NCI-H1436 (cell line): ENCODE data around the gene SEC61A1.

Experiments
- DNase-seq: peaks from one replicate; lab custom pipeline; 2025; lab: John Stamatoyannopoulos, UW

SEC61A1 gene

DNA sequence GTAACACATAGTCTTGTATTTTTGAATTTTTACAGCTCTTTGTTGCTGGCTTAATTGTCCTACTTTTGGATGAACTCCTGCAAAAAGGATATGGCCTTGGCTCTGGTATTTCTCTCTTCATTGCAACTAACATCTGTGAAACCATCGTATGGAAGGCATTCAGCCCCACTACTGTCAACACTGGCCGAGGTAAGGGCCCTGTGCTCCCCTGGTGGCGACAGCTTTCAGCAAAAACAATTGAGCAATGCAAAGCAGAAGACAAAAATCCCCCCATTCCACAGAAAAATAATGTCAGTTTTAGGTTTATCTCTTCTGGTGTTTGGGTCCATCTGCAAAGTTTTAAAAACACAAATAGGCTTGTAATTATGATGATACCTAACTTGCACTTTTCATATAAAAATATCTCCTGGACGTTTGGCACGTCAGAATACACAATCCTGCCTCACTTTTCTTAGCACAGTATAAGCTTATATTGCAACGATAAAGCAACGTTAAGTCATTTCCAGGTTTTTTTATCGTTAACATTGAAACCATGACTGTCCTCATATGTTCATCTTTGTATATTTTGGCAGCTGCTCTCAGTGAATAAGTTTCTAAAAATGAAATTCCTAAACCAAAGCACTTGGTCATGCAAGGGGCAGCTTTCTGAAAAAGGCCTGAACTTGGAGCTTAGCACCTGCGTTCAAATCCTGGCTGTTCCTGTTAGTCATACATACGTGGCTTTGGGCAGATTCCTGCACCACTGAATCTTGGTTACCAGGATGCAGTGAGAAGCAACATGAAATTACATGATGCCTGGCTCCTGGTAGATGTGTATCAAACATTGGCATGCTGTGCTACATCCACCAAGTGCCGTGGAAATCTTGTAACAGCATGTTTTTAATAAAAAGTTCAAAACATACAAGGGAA lies 8.5 kb downstream of the SEC61A1 start:
- no peak for DNase-seq

DNA sequence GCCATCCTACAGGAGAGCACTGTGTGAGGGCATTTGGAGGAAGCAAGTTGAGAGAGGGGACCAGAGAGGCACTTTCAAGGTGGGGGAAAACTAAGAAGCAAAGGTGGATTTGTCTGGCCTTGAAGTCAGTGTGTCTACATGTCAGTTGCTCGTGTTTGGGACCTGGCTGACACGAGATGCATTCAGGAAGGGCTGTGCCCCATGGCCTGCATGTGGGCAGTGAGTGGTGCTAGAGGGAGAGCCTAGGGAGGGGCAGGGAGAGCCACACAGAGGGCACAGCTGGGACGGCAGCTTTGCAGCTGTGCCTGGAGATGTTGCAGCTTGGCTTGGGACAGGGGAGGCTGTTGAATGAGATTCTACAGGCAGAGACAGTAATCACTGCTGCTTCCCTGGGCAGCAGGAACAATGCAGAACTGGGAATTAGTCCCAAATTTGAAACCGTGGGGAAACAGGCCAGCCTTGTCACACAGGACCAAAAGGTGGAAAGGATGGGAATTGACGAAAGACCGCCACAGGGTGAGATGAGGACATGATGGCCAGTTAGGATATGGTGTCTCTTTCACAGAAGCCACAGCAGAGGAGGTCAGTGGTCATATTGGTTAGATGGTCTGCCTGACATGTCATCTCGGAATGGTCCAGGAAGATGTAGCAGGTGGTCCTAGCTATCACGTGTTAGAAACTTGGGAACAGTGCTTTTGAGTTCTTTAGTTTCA lies 10.0 kb downstream of the SEC61A1 start:
- no peak for DNase-seq

GRCh38 chr3:128063865-128064264 lies 11.6 kb downstream of the SEC61A1 start:
- DNase-seq, result no peak

DNA sequence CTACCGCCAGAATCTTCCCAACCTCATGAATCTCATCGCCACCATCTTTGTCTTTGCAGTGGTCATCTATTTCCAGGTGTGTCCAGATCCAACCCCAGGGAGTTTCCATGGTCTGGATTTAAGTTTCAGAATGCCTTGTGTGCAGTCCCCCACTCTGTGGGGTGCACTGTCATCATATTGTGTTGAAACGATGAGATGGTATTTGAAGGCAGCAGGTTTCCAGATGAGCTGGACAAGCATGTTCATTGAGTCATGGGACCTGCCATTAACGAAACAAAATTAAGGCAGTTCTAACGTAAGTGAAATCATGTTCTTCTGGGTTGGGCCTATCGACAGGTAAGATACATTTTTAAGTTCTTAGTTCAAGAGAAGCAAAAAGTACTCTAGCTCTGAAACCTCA lies 12.7 kb downstream of the SEC61A1 start:
- DNase-seq, result no peak

- DNase-seq, result no peak
Measured at GRCh38 chr3:128066114-128066513, 13.9 kb downstream of the SEC61A1 start.

- no peak for DNase-seq
Measured at GRCh38 chr3:128066676-128067075, 14.4 kb downstream of the SEC61A1 start.

GRCh38 chr3:128067489-128067888 lies 15.3 kb downstream of the SEC61A1 start:
- no peak for DNase-seq

GRCh38 chr3:128068156-128068620 lies 16.0 kb downstream of the SEC61A1 start:
- DNase-seq, result peak; percentile 53

- no peak for DNase-seq
Measured at GRCh38 chr3:128069271-128069670, 17.0 kb downstream of the SEC61A1 start.

DNA sequence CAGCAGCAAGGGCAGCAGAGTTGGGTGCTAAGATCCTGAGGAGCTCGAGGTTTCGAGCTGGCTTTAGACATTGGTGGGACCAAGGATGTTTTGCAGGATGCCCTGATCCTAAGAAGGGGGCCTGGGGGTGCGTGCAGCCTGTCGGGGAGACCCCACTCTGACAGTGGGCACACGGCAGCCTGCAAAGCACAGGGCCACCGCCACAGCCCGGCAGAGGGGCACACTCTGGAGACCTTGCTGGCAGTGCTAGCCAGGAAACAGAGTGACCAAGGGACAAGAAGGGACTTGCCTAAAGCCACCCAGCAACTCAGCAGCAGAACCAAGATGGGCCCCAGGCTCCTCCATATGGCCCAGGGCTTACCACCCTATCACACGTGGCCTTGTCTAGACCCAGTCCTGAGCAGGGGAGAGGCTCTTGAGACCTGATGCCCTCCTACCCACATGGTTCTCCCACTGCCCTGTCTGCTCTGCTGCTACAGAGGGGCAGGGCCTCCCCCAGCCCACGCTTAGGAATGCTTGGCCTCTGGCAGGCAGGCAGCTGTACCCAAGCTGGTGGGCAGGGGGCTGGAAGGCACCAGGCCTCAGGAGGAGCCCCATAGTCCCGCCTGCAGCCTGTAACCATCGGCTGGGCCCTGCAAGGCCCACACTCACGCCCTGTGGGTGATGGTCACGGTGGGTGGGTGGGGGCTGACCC lies 18.8 kb downstream of the SEC61A1 start:
- DNase-seq, result no peak

- no peak for DNase-seq
Measured at GRCh38 chr3:128071771-128072453, 19.7 kb downstream of the SEC61A1 start.

DNA sequence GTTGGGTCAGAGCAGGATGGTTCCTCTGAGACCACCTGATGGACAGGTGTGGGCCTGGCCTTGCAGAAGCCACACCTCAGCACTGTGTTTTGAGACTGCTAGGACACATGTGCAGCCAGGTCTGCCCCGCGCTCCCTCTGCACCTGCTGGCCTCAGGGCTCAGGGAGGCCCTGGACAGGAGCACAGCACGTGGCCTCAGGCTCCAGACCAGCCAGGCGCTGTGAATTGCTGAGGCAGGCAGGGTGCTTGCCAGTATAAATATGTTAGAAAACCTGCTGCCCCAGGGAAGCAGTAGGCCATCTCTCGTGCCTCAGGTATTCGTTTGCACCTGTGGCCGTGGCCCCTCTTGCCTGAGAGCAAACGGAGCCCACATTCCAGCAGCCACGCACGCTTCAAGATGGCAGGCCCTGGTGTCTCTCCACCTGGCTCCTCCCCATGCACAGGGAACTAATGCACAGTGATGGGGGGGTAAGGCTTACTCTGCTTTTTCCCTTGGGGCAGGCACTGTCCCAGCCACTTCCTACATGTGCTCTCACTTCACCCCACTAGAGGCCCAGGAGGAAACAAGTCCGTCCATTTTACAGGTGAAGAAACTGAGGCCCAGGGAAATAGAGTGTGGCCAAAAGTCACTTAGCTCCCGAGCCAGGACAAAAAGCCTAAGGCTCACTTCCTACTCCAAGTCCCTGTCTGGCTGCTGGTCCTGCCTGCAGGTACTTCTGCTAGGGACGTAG lies 20.4 kb downstream of the SEC61A1 start:
- no peak for DNase-seq

GRCh38 chr3:128073185-128073725 lies 21.0 kb downstream of the SEC61A1 start:
- DNase-seq, result no peak

- no peak for DNase-seq
Measured at GRCh38 chr3:128073807-128074206, 21.6 kb downstream of the SEC61A1 start.

DNA sequence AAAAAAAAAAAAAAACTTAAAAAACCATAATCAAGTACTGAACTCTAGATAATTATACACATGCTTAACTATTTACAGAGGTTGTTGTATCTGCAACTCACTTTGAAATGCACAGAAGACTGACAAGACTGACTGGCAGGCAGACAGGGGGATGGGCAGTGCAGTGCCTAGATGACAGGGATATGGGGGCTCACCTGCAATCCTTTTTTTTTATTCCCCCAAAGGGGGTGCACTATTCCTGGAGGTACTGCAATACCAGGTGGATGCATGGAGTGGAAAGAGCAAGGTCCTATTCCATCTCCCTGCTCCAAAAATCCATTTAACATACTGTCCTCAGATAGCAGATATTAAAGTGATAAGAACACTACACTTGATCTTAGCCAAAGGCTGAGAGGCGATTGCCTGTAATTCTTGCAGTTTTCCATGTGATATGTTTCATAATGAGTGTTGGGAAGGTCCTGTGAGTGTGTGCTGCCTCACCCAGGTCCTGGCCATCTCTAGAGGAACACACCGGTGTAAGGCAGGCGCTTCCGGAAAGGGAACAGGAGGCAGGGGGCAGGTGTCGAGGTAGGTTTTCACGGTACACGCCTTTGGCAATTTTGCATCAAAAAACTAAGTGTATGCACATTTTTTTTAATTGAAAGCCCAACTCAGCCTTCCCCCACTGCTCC lies 22.7 kb downstream of the SEC61A1 start:
- no peak for DNase-seq

GRCh38 chr3:128075522-128076482 lies 23.6 kb downstream of the SEC61A1 start:
- DNase-seq, result no peak

GRCh38 chr3:128076483-128077201 lies 24.4 kb downstream of the SEC61A1 start:
- no peak for DNase-seq

GRCh38 chr3:128077202-128077624 lies 25.0 kb downstream of the SEC61A1 start:
- DNase-seq, result no peak
